Measurements from ENCODE around the gene TLR2. TPM values are rescaled to one million over a fixed set of nuclear protein-coding genes. Genes with fewer than 3 reads are reported as not detected.

The TLR2 gene
- total RNA-seq, 1 donor from 2014 or later, result 0.22 TPM

DNA sequence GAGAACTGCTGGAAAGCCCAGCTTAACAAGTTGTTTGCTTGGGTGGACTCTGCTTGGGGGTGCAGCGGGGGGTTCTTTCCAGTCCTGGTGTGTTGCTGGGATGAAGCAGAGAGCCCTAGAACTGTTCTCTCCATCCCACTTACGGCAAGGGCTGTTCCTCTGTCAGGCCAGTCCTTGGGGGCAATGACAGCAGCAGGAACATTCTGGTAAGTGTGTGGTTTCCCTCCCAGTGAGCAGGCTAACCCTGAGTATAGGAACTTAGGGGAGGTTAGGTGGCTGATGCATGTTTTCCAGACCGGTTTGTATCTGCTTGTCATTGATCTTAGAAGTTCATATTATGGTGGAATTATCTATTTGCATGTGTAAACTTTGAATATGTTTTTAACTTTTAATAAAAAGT is 46.9 kb upstream of the TLR2 start:
- Mint-ChIP-seq H3K27me3 (ENCODE audit: insufficient read depth, low read depth) (no peaks in the 10 kb centered on the region), H3K4me1 (peaks cover 5% of the 10 kb centered on the region), H3K36me3 (peaks cover 30% of the 10 kb centered on the region), H3K9me3 (no peaks in the 10 kb centered on the region), H3K27ac (no peak overlapping the region), H3K4me3 (no peak overlapping the region)
- Histone ChIP-seq H3K4me2 (no peak overlapping the region), H3K27me3 (no peaks in the 10 kb centered on the region), H2AFZ (replicated peaks) (no peak overlapping the region), H3K79me2 (ENCODE audit: low read depth) (no peaks in the 10 kb centered on the region), H3K4me3 (no peak overlapping the region), H3F3A (ENCODE audit: low read depth) (no peaks in the 10 kb centered on the region), H3K27ac (no peak overlapping the region), H3K9me3 (ENCODE audit: low read depth) (no peaks in the 10 kb centered on the region), H3K4me1 (no peaks in the 10 kb centered on the region), H3K36me3 (no peaks in the 10 kb centered on the region), H3K9ac (no peak overlapping the region), H4K20me1 (ENCODE audit: low read depth) (no peaks in the 10 kb centered on the region)
- no peak for DNase-seq (ENCODE audit: low spot score)
- TF ChIP-seq EZH2phosphoT487 (IDR thresholded peaks at IDR 0.05), result no peak
- TF ChIP-seq EZH2 (IDR thresholded peaks at IDR 0.05), result no peak
- TF ChIP-seq, protein P1, sequence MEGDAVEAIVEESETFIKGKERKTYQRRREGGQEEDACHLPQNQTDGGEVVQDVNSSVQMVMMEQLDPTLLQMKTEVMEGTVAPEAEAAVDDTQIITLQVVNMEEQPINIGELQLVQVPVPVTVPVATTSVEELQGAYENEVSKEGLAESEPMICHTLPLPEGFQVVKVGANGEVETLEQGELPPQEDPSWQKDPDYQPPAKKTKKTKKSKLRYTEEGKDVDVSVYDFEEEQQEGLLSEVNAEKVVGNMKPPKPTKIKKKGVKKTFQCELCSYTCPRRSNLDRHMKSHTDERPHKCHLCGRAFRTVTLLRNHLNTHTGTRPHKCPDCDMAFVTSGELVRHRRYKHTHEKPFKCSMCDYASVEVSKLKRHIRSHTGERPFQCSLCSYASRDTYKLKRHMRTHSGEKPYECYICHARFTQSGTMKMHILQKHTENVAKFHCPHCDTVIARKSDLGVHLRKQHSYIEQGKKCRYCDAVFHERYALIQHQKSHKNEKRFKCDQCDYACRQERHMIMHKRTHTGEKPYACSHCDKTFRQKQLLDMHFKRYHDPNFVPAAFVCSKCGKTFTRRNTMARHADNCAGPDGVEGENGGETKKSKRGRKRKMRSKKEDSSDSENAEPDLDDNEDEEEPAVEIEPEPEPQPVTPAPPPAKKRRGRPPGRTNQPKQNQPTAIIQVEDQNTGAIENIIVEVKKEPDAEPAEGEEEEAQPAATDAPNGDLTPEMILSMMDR (IDR thresholded peaks at IDR 0.05), result no peak

DNA sequence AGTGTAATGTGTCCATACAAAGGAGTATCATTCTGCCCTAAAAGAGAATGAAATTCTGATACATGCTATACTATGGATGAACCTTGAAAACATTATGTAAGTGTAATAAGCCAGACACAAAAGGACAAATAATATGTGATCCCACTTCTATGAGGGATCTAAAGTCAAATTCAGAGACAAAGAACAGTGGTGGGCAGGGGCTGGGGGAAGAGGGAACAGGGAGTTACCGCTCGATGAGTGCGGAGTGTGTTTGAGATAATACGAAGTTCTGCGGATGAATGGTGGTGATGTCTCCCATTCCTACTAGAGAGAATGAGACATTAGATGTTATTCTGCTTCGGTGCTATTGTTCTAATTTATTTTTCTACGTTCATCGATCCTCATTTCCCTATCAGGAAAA is 46.1 kb upstream of the TLR2 start:
- no peaks in the 10 kb centered on the region for H3K9me3 ChIP-seq (ENCODE audit: low read depth)
- H3K36me3 ChIP-seq, result no peaks in the 10 kb centered on the region
- Mint-ChIP-seq H3K9me3 (no peaks in the 10 kb centered on the region), H3K4me1 (peaks cover 5% of the 10 kb centered on the region), H3K4me3 (no peak overlapping the region), H3K36me3 (peaks cover 23% of the 10 kb centered on the region), H3K27ac (no peak overlapping the region), H3K27me3 (ENCODE audit: insufficient read depth, low read depth) (no peaks in the 10 kb centered on the region)
- H3K4me1 ChIP-seq, result no peaks in the 10 kb centered on the region
- no peak overlapping the region for H2AFZ ChIP-seq (replicated peaks)
- DNase-seq (ENCODE audit: low spot score), result no peak
- H3K4me2 ChIP-seq, result no peak overlapping the region
- H3K27me3 ChIP-seq, result no peaks in the 10 kb centered on the region
- H3K4me3 ChIP-seq, result no peak overlapping the region
- no peaks in the 10 kb centered on the region for H3F3A ChIP-seq (ENCODE audit: low read depth)
- no peak overlapping the region for H3K27ac ChIP-seq
- TF ChIP-seq EZH2phosphoT487 (IDR thresholded peaks at IDR 0.05) (no peak), EZH2 (IDR thresholded peaks at IDR 0.05) (no peak)
- TF ChIP-seq, protein P1 (IDR thresholded peaks at IDR 0.05), result no peak
- H3K9ac ChIP-seq, result no peak overlapping the region
- no peaks in the 10 kb centered on the region for H4K20me1 ChIP-seq (ENCODE audit: low read depth)
- H3K79me2 ChIP-seq (ENCODE audit: low read depth), result no peaks in the 10 kb centered on the region

DNA sequence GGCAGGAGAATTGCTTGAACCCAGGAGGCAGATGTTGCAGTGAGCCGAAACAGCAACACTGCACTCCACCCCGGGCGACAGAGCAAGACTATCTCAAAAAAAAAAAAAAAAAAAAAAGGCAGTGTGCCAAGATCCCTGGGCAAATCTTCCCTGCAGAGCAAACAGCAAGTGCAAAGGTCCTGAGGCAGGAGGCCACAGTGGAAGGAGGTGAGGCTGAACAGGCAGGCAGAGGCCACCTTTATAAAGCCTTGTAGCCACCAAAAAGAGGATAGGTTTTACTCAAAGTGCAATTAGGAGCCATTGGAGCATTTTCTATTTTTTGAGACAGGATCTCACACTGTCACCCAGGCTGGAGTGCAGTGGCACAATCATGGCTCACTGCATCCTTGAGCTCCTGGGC is 45.1 kb upstream of the TLR2 start:
- H3K4me1 Mint-ChIP-seq, result peaks cover 5% of the 10 kb centered on the region
- H3K4me2 ChIP-seq, result no peak overlapping the region

More for the DNA sequence above, 45.1 kb upstream of the TLR2 start:
- Histone ChIP-seq H3K4me3 (no peak overlapping the region), H3K36me3 (no peaks in the 10 kb centered on the region), H3K9me3 (ENCODE audit: low read depth) (no peaks in the 10 kb centered on the region), H3K4me1 (no peaks in the 10 kb centered on the region), H3K79me2 (ENCODE audit: low read depth) (no peaks in the 10 kb centered on the region), H3K9ac (no peak overlapping the region), H3K27me3 (no peaks in the 10 kb centered on the region), H3F3A (ENCODE audit: low read depth) (no peaks in the 10 kb centered on the region), H3K27ac (no peak overlapping the region), H2AFZ (replicated peaks) (no peak overlapping the region), H4K20me1 (ENCODE audit: low read depth) (no peaks in the 10 kb centered on the region)
- Mint-ChIP-seq H3K9me3 (no peaks in the 10 kb centered on the region), H3K27me3 (ENCODE audit: insufficient read depth, low read depth) (no peaks in the 10 kb centered on the region), H3K36me3 (peaks cover 23% of the 10 kb centered on the region), H3K4me3 (no peak overlapping the region), H3K27ac (no peak overlapping the region)
- TF ChIP-seq EZH2 (IDR thresholded peaks at IDR 0.05), result no peak
- TF ChIP-seq, protein P1 (IDR thresholded peaks at IDR 0.05), result no peak
- no peak for TF ChIP-seq EZH2phosphoT487 (IDR thresholded peaks at IDR 0.05)
- no peak for DNase-seq (ENCODE audit: low spot score)
